SK-N-SH (cell line): Measurements from ENCODE around the gene KIAA1586. TPM values are rescaled to one million over a fixed set of nuclear protein-coding genes. Genes with fewer than 3 reads are reported as not detected.
A peak's percentile ranks its signal among the peaks of the same experiment; 100 is the strongest.
"Not testable (repeated sequence)": the region's sequence is repeated elsewhere in the genome, so short reads cannot be mapped to it uniquely, and the experiment has no call there.

Source experiments
- CTCF ChIA-PET: fragments of 300-600, 350-600 bp; formaldehyde crosslinking; extraction: SDS; loops from one replicate; lab custom pipeline; 2021; lab: Yijun Ruan, JAX
- POLR2A ChIA-PET: fragments of 350-600 bp; sonication (Branson Sonifier 250); formaldehyde crosslinking; extraction: SDS; loops from one replicate; lab custom pipeline; 2020; ENCODE audit warnings: antibody characterized with exemption, inconsistent platforms; lab: Yijun Ruan, JAX
- DNase-seq: peaks from one replicate; pipeline ENCODE4 v3.0.0; 2012
- H2AFZ ChIP-seq: fragments of 200-600 bp; sonication (generic); 2 replicates; pipeline ENCODE4 v1.8.1; 2016; ENCODE audit warnings: antibody characterized with exemption, mild to moderate bottlenecking, low read depth
- H3F3A ChIP-seq: fragments of 200-600 bp; sonication (generic); replicated peaks from 2 replicates; pipeline ENCODE3; 2016; ENCODE audit warnings: antibody characterized with exemption, mild to moderate bottlenecking; ENCODE audit not compliant: insufficient read depth
- H3K27ac ChIP-seq, 2 experiments: fragments of 200-500 bp in 1 of 2; fragments of 200-600 bp in 1 of 2; sonication (Bioruptor generic) in 1 of 2; sonication (generic), shearing (Covaris generic) in 1 of 2; 2 replicates each; pipeline versions ENCODE4 v1.5.1 to v1.6.1; 2014 to 2016; ENCODE audit warnings: low read depth in 2 of 2, inconsistent platforms in 1 of 2, low read length in 1 of 2, mild to moderate bottlenecking in 1 of 2, mixed read lengths in 1 of 2
- H3K27me3 ChIP-seq: fragments of 200-600 bp; sonication (generic), shearing (Covaris generic); 2 replicates; pipeline ENCODE4 v1.6.1; 2016; ENCODE audit warnings: mixed run types; ENCODE audit not compliant: insufficient read depth
- H3K36me3 ChIP-seq, 2 experiments: fragments of 200-500 bp in 1 of 2; fragments of 200-600 bp in 1 of 2; sonication (Bioruptor generic) in 1 of 2; sonication (generic) in 1 of 2; replicated peaks in 1 of 2; 2 replicates each; pipeline versions ENCODE3 to v1.5.1; 2014 to 2016; ENCODE audit warnings: low read length in 1 of 2, mild to moderate bottlenecking in 1 of 2; ENCODE audit not compliant: insufficient read depth in 2 of 2, control insufficient read depth in 1 of 2
- H3K4me1 ChIP-seq, 2 experiments: fragments of 200-500 bp in 1 of 2; fragments of 200-600 bp in 1 of 2; sonication (Bioruptor generic) in 1 of 2; sonication (generic), shearing (Covaris generic) in 1 of 2; 2 replicates each; pipeline versions ENCODE4 v1.5.1 to v1.6.1; 2014 to 2016; ENCODE audit warnings: low read depth in 1 of 2, low read length in 1 of 2, mixed run types in 1 of 2; ENCODE audit not compliant: insufficient read depth in 2 of 2, control insufficient read depth in 1 of 2
- H3K4me2 ChIP-seq: fragments of 200-600 bp; sonication (generic), shearing (Covaris generic); 2 replicates; pipeline ENCODE4 v1.6.1; 2017; ENCODE audit warnings: mixed run types
- H3K4me3 ChIP-seq, 2 experiments: fragments of 200-500 bp in 1 of 2; fragments of 200-600 bp in 1 of 2; sonication (Bioruptor generic) in 1 of 2; sonication (generic), shearing (Covaris generic) in 1 of 2; 2 replicates each; pipeline versions ENCODE4 v1.5.1 to v1.8.1; 2014 to 2016; ENCODE audit warnings: low read depth in 2 of 2, inconsistent platforms in 1 of 2, low read length in 1 of 2, mild to moderate bottlenecking in 1 of 2, mixed read lengths in 1 of 2, moderate library complexity in 1 of 2
- H3K79me2 ChIP-seq: fragments of 200-600 bp; sonication (generic); 2 replicates; pipeline ENCODE4 v1.8.1; 2017; ENCODE audit warnings: mild to moderate bottlenecking; ENCODE audit not compliant: insufficient read depth
- H3K9ac ChIP-seq: fragments of 200-600 bp; sonication (generic); 2 replicates; pipeline ENCODE4 v1.6.1; 2017; ENCODE audit warnings: mixed run types
- H3K9me2 ChIP-seq: fragments of 200-600 bp; sonication (generic); 2 replicates; pipeline ENCODE4 v1.6.1; 2017; ENCODE audit warnings: mixed run types
- H3K9me3 ChIP-seq: fragments of 200-600 bp; sonication (generic); 2 replicates; pipeline ENCODE4 v1.6.1; 2017; ENCODE audit warnings: mixed run types, mild to moderate bottlenecking, moderate library complexity
- H4K20me1 ChIP-seq: fragments of 200-600 bp; sonication (generic); 2 replicates; pipeline ENCODE4 v1.6.1; 2017; ENCODE audit warnings: mild to moderate bottlenecking, mixed run types; ENCODE audit not compliant: insufficient read depth
- EZH2phosphoT487 ChIP-seq: fragments of 200-600 bp; sonication (generic); IDR thresholded peaks from 2 replicates; pipeline ENCODE4 v1.6.1; 2017; ENCODE audit warnings: low read depth, mixed run types, mild to moderate bottlenecking, antibody characterized with exemption, moderate library complexity, borderline replicate concordance
- FOSL2 ChIP-seq: IDR thresholded peaks from 2 replicates; pipeline ENCODE4 v1.4.0; 2012; ENCODE audit warnings: low read depth, mild to moderate bottlenecking, moderate library complexity, borderline replicate concordance
- FOXM1 ChIP-seq: IDR thresholded peaks from 2 replicates; pipeline ENCODE4 v1.4.0; 2012; ENCODE audit warnings: low read depth, mild to moderate bottlenecking
- MEF2A ChIP-seq: IDR thresholded peaks from 2 replicates; pipeline ENCODE4 v1.4.0; 2012; ENCODE audit warnings: low read depth, borderline replicate concordance
- RCOR1 ChIP-seq: fragments of 150-350 bp; IDR thresholded peaks from 2 replicates; pipeline ENCODE4 v1.6.1; 2017; ENCODE audit warnings: antibody characterized with exemption, low read length
- RFX5 ChIP-seq: IDR thresholded peaks from 2 replicates; pipeline ENCODE4 v1.6.1; 2012; ENCODE audit warnings: mild to moderate bottlenecking, improper control_type of control experiment, low read length
- RXRA ChIP-seq: IDR thresholded peaks from 2 replicates; pipeline ENCODE4 v1.4.0; 2012; ENCODE audit warnings: low read depth, mild to moderate bottlenecking, borderline replicate concordance
- TAF1 ChIP-seq: IDR thresholded peaks from 2 replicates; pipeline ENCODE4 v1.6.1; 2012; ENCODE audit warnings: low read depth, mild to moderate bottlenecking, low read length, moderate library complexity, borderline replicate concordance
- WGBS: methylation state at CpG from one replicate; pipeline ENCODE4 v1.1.6; 2017; ENCODE audit warnings: low lambda C conversion rate; 5-methylcytosine and 5-hydroxymethylcytosine counted together
- polyA plus RNA-seq, 3 experiments: library from polyadenylated mRNA; depleted of rRNA; stranded (reverse); fragments of >200 nt; gene quantifications; 2 replicates each; pipeline ENCODE4 v1.2.3, GENCODE V29; 2012

Gene KIAA1586
- polyA plus RNA-seq, 1 of the 3 experiments (the other 2 are of a cell fraction), result 3.2 TPM

DNA sequence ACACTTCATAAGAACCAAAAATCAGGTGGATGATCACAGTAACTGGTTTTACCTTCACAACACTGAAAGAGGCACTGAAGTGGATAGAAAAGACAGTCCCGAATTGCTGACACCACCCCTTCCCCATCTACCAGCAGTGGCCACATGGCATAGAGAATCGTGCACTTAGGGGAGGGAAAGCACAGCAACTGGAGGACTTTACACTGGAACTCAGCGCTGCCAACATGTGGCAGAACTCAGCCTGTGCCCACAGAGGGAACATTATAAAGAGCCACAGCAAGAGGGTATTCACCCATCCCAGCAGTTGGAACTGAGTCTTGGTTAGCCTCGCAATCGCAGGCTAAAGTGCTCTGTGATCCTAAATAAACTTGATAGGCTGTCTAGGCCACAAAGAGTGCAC, 6.5 kb upstream of the KIAA1586 start:
- Histone ChIP-seq H3K4me3 (no peak overlapping the region), H3K36me3 (no peaks in the 10 kb centered on the region), H3K27ac (no peak overlapping the region), H4K20me1 (no peaks in the 10 kb centered on the region), H3F3A (peaks cover 4% of the 10 kb centered on the region), H3K9me3 (no peaks in the 10 kb centered on the region; the same call in 1 of the 2 replicates), H3K4me2 (no peak overlapping the region), H3K9me2 (no peaks in the 10 kb centered on the region), H3K79me2 (no peaks in the 10 kb centered on the region), H2AFZ (no peak overlapping the region), H3K4me1 (no peaks in the 10 kb centered on the region), H3K9ac (no peak overlapping the region), H3K27me3 (no peaks in the 10 kb centered on the region)
- ChIA-PET POLR2A (no interaction called here), CTCF (interaction anchor here (1.0 to 1.4 kb wide), 3 partner anchors 12 to 137 kb away, joined by 3 to 7 read pairs (median 3); no protein-coding TSS in a partner anchor)
- TF ChIP-seq RFX5 (no peak), FOXM1 (no peak), EZH2phosphoT487 (no peak), TAF1 (no peak), RXRA (no peak), RCOR1 (no peak)
- DNase-seq, result peak; percentile 19
- 71% methylated on average over 2 of the region's 5 CpGs for WGBS

GRCh38 chr6:57044061-57044460, 2.4 kb upstream of the KIAA1586 start:
- H4K20me1 ChIP-seq, H3K9me3 ChIP-seq, H3K4me1 ChIP-seq, H3K27ac ChIP-seq, H3K4me2 ChIP-seq, CTCF ChIA-PET, H2AFZ ChIP-seq, DNase-seq, POLR2A ChIA-PET, H3K27me3 ChIP-seq, H3K4me3 ChIP-seq, H3K36me3 ChIP-seq, H3K9ac ChIP-seq, H3K9me2 ChIP-seq, H3F3A ChIP-seq: not testable (repeated sequence)
- peaks cover 14% of the 10 kb centered on the region for H3K79me2 ChIP-seq
- WGBS, result 92% methylated on average over 1 of the region's 1 CpG

GRCh38 chr6:57044568-57044967, 1.9 kb upstream of the KIAA1586 start:
- Histone ChIP-seq H3K36me3 (peaks cover 11 to 13% of the 10 kb centered on the region in 2 experiments), H2AFZ (no peak overlapping the region), H3K9ac (no peak overlapping the region), H3K4me2 (no peak overlapping the region), H3K27ac (no peak overlapping the region), H3K27me3 (no peaks in the 10 kb centered on the region), H3K79me2 (peaks cover 19% of the 10 kb centered on the region), H3K4me3 (no peak overlapping the region), H3F3A (peaks cover 10% of the 10 kb centered on the region), H3K9me2 (no peaks in the 10 kb centered on the region), H3K9me3 (no peaks in the 10 kb centered on the region; the same call in 1 of the 2 replicates), H3K4me1 (peaks cover 0 to 12% of the 10 kb centered on the region in 2 experiments; a peak in 2 of 4 replicates), H4K20me1 (peaks cover 2% of the 10 kb centered on the region; the same call in 1 of the 2 replicates)
- ChIA-PET POLR2A (no interaction called here), CTCF (no interaction called here)
- TF ChIP-seq MEF2A (no peak), EZH2phosphoT487 (no peak), FOSL2 (no peak)
- DNase-seq, result no peak
- WGBS, result 77% methylated on average over 2 of the region's 2 CpGs

DNA sequence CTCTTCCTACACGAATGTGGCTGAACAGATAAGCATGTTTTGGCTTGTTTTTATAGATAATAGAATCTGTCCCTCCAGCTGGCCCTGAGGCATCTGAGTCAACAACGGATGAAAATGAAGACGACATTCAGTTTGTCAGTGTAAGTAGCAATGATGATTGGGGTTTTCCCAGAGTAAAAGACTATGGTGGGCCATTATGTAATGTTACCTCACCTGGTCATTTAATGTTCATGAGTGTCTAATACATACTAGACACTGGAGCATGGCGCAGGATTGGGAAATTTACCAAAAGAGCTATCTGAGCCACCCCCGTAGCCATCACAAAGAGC, 728 bp downstream of the KIAA1586 start:
- Histone ChIP-seq H3K4me1 (peaks cover 0 to 12% of the 10 kb centered on the region in 2 experiments; a peak in 2 of 4 replicates), H3K79me2 (peaks cover 44% of the 10 kb centered on the region), H3K36me3 (peaks cover 23 to 34% of the 10 kb centered on the region in 2 experiments)
- H3K9ac ChIP-seq, H3K9me2 ChIP-seq, DNase-seq, POLR2A ChIA-PET, CTCF ChIA-PET, H3K4me2 ChIP-seq, H3K27me3 ChIP-seq, H3K9me3 ChIP-seq, H3K4me3 ChIP-seq, H4K20me1 ChIP-seq, H2AFZ ChIP-seq, H3F3A ChIP-seq, H3K27ac ChIP-seq: not testable (repeated sequence)
- no CpG with 5 or more reads among the region's 5 CpGs for WGBS

GRCh38 chr6:57047859-57048258, 1.4 kb downstream of the KIAA1586 start:
- Histone ChIP-seq H3K4me1 (peaks cover 0 to 12% of the 10 kb centered on the region in 2 experiments; a peak in 2 of 4 replicates), H3K79me2 (peaks cover 46% of the 10 kb centered on the region), H3K36me3 (peaks cover 29 to 40% of the 10 kb centered on the region in 2 experiments), H3K4me3 (peak overlapping the region; percentile 36 to 56), H3K9ac (peak overlapping the region; percentile 10; the same call in 1 of the 2 replicates), H3K4me2 (peak overlapping the region; percentile 79)
- WGBS, result 60% methylated on average over 6 of the region's 6 CpGs
- H3K9me3 ChIP-seq, H3K9me2 ChIP-seq, H3K27ac ChIP-seq, H3K27me3 ChIP-seq, H3F3A ChIP-seq, DNase-seq, CTCF ChIA-PET, H4K20me1 ChIP-seq, H2AFZ ChIP-seq: not testable (repeated sequence)
- POLR2A ChIA-PET, result interaction anchor here (0.6 kb wide), 1 partner anchor 44 kb away, joined by 3 read pairs; no protein-coding TSS in a partner anchor
